PFSK-1 (cell line): ENCODE data around the gene MTHFSD.

Experiments
- SIN3A ChIP-seq: IDR thresholded peaks from 2 replicates; pipeline ENCODE4 v1.6.1; 2012; ENCODE audit warnings: mild to moderate bottlenecking, low read length, moderate library complexity, borderline replicate concordance; ENCODE audit not compliant: insufficient read depth
- TAF1 ChIP-seq: IDR thresholded peaks from 2 replicates; pipeline ENCODE4 v1.6.1; 2012; ENCODE audit warnings: low read length, control low read depth, borderline replicate concordance; ENCODE audit not compliant: insufficient read depth

DNA sequence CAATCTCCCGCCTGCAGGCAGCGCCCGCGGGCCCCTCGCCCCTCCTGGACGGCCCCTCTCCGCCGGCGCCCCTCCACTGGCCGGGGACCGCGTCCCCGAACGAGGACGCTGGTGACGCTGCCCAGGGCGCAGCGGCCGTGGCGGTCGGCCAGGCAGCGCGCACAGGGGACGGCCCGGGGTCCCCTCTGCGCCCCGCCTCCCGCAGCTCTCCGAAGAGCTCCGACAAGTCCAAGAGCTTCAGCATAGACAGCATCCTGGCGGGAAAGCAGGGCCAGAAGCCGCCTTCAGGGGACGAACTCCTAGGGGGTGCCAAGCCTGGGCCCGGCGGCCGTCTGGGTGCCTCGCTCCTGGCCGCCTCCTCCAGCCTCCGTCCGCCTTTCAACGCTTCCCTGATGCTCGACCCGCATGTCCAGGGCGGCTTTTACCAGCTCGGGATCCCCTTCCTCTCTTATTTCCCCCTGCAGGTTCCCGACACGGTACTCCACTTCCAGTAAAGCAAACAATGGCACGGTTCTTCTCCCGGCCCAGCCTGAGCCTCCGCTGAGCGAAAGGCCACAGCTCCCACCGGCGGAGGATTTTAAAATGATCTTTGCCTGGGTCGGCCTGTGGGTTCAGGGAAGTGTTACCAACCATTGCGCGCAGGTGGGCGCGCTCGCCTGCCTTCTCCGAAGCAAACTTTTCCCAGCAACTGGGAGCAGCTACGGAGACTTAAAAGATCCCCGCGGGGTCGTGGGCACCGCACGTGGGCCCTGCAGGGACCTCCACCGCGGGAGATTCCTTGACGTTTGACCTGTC lies 24.4 kb upstream of the MTHFSD start:
- TF ChIP-seq SIN3A (no peak), TAF1 (no peak)
